ENCODE data around the gene SOD1.
"Not testable (repeated sequence)": the region's sequence is repeated elsewhere in the genome, so short reads cannot be mapped to it uniquely, and the experiment has no call there.

SOD1 gene

GRCh38 chr21:31656199-31657095 lies 3.0 kb upstream of the SOD1 start:
- FAIRE-seq: no peak

- FAIRE-seq: no peak
Observed at GRCh38 chr21:31658053-31658452, 1.4 kb upstream of the SOD1 start.

- FAIRE-seq: no peak
Observed at GRCh38 chr21:31659286-31659535, 282 bp upstream of the SOD1 start.

- no peak for FAIRE-seq
Observed at GRCh38 chr21:31660259-31660565, 719 bp downstream of the SOD1 start.

GRCh38 chr21:31660591-31660990 lies 1.1 kb downstream of the SOD1 start:
- FAIRE-seq: no peak

- no peak for FAIRE-seq
Observed at GRCh38 chr21:31663584-31664249, 4.2 kb downstream of the SOD1 start.

- no peak for FAIRE-seq
Observed at GRCh38 chr21:31665397-31665796, 5.9 kb downstream of the SOD1 start.

- not testable (repeated sequence) for FAIRE-seq
Observed at GRCh38 chr21:31665869-31666268, 6.4 kb downstream of the SOD1 start.

GRCh38 chr21:31666445-31667010 lies 7.0 kb downstream of the SOD1 start:
- no peak for FAIRE-seq

GRCh38 chr21:31667132-31667531 lies 7.6 kb downstream of the SOD1 start:
- FAIRE-seq: no peak

- no peak for FAIRE-seq
Observed at GRCh38 chr21:31667639-31668038, 8.1 kb downstream of the SOD1 start.

- no peak for FAIRE-seq
Observed at GRCh38 chr21:31668651-31669491, 9.4 kb downstream of the SOD1 start.

- FAIRE-seq: no peak
Observed at GRCh38 chr21:31670070-31670469, 10.6 kb downstream of the SOD1 start.

GRCh38 chr21:31671146-31671716 lies 11.7 kb downstream of the SOD1 start:
- no peak for FAIRE-seq

GRCh38 chr21:31671931-31672330 lies 12.4 kb downstream of the SOD1 start:
- no peak for FAIRE-seq

GRCh38 chr21:31673321-31673912 lies 13.9 kb downstream of the SOD1 start:
- FAIRE-seq: no peak

- no peak for FAIRE-seq
Observed at GRCh38 chr21:31675318-31675717, 15.8 kb downstream of the SOD1 start.

GRCh38 chr21:31675960-31676359 lies 16.5 kb downstream of the SOD1 start:
- FAIRE-seq: no peak

GRCh38 chr21:31677047-31677446 lies 17.6 kb downstream of the SOD1 start:
- FAIRE-seq: no peak

GRCh38 chr21:31678478-31678877 lies 19.0 kb downstream of the SOD1 start:
- no peak for FAIRE-seq

- FAIRE-seq: no peak
Observed at GRCh38 chr21:31682620-31683019, 23.1 kb downstream of the SOD1 start.

- no peak for FAIRE-seq
Observed at GRCh38 chr21:31683029-31683428, 23.5 kb downstream of the SOD1 start.

- FAIRE-seq: no peak
Observed at GRCh38 chr21:31684918-31685317, 25.4 kb downstream of the SOD1 start.
